Neural crest cell (in vitro differentiated cells): Measurements from ENCODE around the gene CADM1. TPM values are rescaled to one million over a fixed set of nuclear protein-coding genes. Genes with fewer than 3 reads are reported as not detected.

ENCODE experiments used
- DNase-seq: peaks from one replicate; pipeline ENCODE4 v3.0.0; 2021; ENCODE audit warnings: low read depth, mixed read lengths, low spot score
- H3K27ac Mint-ChIP-seq: one replicate; pipeline ENCODE4 v1.8.0; 2021; ENCODE audit warnings: mild to moderate bottlenecking, mixed read lengths; ENCODE audit not compliant: unreplicated experiment
- H3K27me3 Mint-ChIP-seq: 2 replicates; pipeline ENCODE4 v1.8.0; 2021; ENCODE audit warnings: low read depth, mild to moderate bottlenecking, mixed read lengths
- H3K36me3 Mint-ChIP-seq: 2 replicates; pipeline ENCODE4 v1.8.0; 2021; ENCODE audit warnings: low read depth, mild to moderate bottlenecking, mixed read lengths
- H3K4me1 Mint-ChIP-seq: 2 replicates; pipeline ENCODE4 v1.8.0; 2021; ENCODE audit warnings: mixed read lengths
- H3K4me3 Mint-ChIP-seq: one replicate; pipeline ENCODE4 v1.8.0; 2021; ENCODE audit warnings: mild to moderate bottlenecking, mixed read lengths
- H3K9me3 Mint-ChIP-seq: 2 replicates; pipeline ENCODE4 v1.8.0; 2021; ENCODE audit warnings: mixed read lengths
- CTCF ChIP-seq: fragments of 200-600 bp; sonication (generic); conservative IDR thresholded peaks from 2 replicates; pipeline ENCODE4 v1.5.0; 2021; ENCODE audit warnings: antibody characterized with exemption, mild to moderate bottlenecking
- total RNA-seq: library from RNA; stranded (reverse); gene quantifications from 2 replicates; pipeline ENCODE4 v1.2.1, GENCODE V29; 2021

The CADM1 gene
- total RNA-seq, 1 donor from 2014 or later: 112 TPM

- peaks cover 2% of the 10 kb centered on the region for H3K36me3 Mint-ChIP-seq
- no peak for TF ChIP-seq CTCF
- no peak overlapping the region for H3K4me3 Mint-ChIP-seq
- H3K4me1 Mint-ChIP-seq: peaks cover 10% of the 10 kb centered on the region
- H3K27me3 Mint-ChIP-seq: peaks cover 97% of the 10 kb centered on the region
- H3K27ac Mint-ChIP-seq: no peak overlapping the region
- DNase-seq: no peak
- peaks cover 3% of the 10 kb centered on the region for H3K9me3 Mint-ChIP-seq
Measured at GRCh38 chr11:115124786-115125185, 379.4 kb downstream of the CADM1 start.

- TF ChIP-seq CTCF: no peak
- Mint-ChIP-seq H3K4me3 (no peak overlapping the region), H3K4me1 (no peaks in the 10 kb centered on the region), H3K27ac (no peak overlapping the region), H3K9me3 (peaks cover 3% of the 10 kb centered on the region), H3K36me3 (peaks cover 2% of the 10 kb centered on the region), H3K27me3 (peaks cover 95% of the 10 kb centered on the region)
- DNase-seq: no peak
Measured at GRCh38 chr11:115123641-115124040, 380.6 kb downstream of the CADM1 start.

DNA sequence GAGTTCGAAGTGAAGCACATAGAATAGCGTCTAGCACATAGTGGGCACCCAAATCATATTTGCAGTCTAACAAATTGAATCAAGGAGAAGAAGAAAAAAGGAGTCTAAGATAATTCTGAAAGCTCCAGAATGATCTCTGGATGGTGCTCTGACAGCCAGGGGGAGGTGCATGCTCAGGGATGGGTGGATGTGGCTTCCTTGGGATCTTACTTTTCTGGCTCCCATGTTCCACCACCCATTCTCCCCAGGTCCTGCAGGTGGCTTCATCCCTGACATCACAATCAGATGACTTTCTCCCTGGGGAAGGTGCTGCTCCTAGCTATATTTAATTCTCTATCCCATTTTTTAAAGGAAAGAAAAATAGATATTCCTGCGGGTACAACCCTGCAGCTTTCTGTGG is 381.9 kb downstream of the CADM1 start:
- no peak for TF ChIP-seq CTCF
- Mint-ChIP-seq H3K27ac (no peak overlapping the region), H3K4me1 (peaks cover 12% of the 10 kb centered on the region), H3K27me3 (peaks cover 92% of the 10 kb centered on the region), H3K4me3 (no peak overlapping the region), H3K9me3 (peaks cover 3% of the 10 kb centered on the region), H3K36me3 (peaks cover 2% of the 10 kb centered on the region)
- DNase-seq: no peak
